ENCODE results near the gene RABGEF1.
"Not testable (repeated sequence)": the region's sequence is repeated elsewhere in the genome, so short reads cannot be mapped to it uniquely, and the experiment has no call there.

RABGEF1 gene

DNA sequence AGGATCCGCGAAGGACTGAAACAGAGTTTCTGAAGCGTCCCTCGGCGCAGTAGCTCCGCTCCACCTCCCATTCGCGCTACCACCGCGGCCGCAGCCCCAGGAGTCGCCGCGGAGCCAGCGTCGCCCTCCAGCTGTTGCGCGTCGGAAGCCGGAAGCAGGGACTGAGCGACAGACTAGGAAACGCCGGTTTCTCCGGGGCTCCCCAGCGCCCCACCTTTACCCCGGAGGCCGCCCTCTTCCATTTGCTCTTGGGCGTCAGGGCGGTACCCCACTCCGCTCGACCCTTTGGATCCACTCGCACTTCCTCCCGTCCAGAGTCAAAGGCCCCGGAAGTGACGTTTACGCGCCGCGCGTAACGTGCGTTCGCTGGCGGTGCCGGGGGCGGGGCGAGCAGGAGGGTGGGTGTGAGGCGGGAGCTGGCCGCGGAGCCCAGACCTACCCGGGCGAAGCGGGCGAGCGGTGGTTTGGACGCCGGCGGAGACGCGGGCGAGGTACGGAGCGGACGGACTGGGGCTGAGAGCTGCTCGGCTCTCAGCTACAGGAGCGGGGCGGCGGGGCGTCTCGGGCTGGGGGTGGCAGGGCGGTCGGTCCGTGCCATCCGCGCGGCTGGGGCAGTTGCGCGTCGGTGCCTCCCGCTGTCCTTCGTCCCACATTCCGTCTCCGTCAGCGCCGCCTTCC is at the start of gene RABGEF1:
Gene RABGEF1, plus strand, starts transcription at position 432 of the 678 bp plus-strand sequence. CDS start 31,167 bp downstream, outside the sequence.
- peak; percentile 88 for ATAC-seq
- TF ChIP-seq ESRRG (CRISPR knock-in tag; IDR thresholded peaks at IDR 0.05) (0 out of 2 replicates have a peak, but pooled peaks have one; percentile 45), SNAI2 (CRISPR knock-in tag; IDR thresholded peaks at IDR 0.05) (no peak)
- TF ChIP-seq, protein P1, sequence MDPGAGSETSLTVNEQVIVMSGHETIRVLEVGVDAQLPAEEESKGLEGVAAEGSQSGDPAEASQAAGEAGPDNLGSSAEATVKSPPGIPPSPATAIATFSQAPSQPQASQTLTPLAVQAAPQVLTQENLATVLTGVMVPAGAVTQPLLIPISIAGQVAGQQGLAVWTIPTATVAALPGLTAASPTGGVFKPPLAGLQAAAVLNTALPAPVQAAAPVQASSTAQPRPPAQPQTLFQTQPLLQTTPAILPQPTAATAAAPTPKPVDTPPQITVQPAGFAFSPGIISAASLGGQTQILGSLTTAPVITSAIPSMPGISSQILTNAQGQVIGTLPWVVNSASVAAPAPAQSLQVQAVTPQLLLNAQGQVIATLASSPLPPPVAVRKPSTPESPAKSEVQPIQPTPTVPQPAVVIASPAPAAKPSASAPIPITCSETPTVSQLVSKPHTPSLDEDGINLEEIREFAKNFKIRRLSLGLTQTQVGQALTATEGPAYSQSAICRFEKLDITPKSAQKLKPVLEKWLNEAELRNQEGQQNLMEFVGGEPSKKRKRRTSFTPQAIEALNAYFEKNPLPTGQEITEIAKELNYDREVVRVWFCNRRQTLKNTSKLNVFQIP (CRISPR knock-in tag; IDR thresholded peaks at IDR 0.05; ENCODE audit: borderline replicate concordance, low read depth): no peak
- TF ChIP-seq, protein P2, sequence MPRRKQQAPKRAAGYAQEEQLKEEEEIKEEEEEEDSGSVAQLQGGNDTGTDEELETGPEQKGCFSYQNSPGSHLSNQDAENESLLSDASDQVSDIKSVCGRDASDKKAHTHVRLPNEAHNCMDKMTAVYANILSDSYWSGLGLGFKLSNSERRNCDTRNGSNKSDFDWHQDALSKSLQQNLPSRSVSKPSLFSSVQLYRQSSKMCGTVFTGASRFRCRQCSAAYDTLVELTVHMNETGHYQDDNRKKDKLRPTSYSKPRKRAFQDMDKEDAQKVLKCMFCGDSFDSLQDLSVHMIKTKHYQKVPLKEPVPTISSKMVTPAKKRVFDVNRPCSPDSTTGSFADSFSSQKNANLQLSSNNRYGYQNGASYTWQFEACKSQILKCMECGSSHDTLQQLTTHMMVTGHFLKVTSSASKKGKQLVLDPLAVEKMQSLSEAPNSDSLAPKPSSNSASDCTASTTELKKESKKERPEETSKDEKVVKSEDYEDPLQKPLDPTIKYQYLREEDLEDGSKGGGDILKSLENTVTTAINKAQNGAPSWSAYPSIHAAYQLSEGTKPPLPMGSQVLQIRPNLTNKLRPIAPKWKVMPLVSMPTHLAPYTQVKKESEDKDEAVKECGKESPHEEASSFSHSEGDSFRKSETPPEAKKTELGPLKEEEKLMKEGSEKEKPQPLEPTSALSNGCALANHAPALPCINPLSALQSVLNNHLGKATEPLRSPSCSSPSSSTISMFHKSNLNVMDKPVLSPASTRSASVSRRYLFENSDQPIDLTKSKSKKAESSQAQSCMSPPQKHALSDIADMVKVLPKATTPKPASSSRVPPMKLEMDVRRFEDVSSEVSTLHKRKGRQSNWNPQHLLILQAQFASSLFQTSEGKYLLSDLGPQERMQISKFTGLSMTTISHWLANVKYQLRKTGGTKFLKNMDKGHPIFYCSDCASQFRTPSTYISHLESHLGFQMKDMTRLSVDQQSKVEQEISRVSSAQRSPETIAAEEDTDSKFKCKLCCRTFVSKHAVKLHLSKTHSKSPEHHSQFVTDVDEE (CRISPR knock-in tag; IDR thresholded peaks at IDR 0.05): 0 out of 2 replicates have a peak, but pooled peaks have one; percentile 22

DNA sequence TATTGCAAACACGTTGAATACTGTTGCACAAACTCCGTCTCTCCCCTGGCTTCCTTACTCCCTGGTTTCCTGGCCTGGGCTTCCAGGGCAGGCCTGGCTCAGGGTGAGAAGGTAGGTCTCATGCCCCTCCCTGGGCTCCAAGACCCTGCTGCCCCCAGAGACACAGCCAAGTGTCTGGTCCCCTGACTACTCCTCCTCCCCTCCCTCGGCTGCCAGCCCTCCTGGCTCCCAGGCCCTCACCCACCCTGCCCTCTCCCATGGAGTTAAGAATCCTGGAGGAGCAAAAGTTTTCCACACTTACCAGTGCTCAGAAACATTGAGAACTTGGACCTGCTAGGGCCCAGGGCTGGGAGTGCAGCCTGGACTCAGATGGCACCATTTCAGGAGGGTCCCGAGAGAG is 47.2 kb upstream of the RABGEF1 start:
- TF ChIP-seq ISL1 (CRISPR knock-in tag; IDR thresholded peaks at IDR 0.05): no peak
- no peak for ATAC-seq

DNA sequence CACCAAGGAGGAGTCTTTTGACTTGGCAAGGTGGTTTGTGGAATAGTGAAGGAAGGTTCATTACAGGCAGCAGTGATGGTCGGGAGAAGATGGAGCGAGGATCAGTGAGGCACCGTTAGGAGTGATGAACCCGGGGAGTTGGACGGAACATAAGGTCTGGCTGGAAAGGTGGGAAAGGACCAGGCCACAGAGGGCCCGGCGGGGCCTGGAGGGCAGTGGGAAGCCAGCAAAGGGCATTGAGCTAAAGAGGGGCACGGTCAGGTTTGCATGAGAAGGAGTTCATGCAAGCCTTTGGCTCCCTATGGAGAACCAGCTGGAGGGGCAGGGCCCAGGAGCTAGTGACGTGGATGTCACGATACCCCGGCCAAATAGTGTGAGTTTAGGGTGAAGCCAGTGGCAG is 46.2 kb upstream of the RABGEF1 start:
- no peak for ATAC-seq
- TF ChIP-seq SNAI2 (CRISPR knock-in tag; IDR thresholded peaks at IDR 0.05): no peak

DNA sequence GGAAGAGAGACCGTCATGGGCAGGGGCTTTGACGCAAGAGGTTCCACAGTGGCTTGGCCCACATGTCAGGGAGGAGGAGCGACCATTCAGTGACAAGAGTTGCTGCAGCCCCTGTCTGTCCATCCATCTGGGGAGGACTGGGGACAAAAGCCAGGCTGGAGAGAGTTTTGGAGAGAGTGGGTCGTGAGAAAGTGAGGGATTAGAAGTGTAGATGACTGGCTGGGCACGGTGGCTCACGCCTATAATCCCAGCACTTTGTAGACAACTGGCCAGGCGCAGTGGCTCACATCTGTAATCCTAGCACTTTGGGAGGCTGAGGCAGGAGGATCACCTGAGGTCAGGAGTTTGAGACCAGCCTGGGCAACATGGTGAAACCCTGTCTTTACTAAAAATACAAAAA is 45.1 kb upstream of the RABGEF1 start:
- ATAC-seq: not testable (repeated sequence)

DNA sequence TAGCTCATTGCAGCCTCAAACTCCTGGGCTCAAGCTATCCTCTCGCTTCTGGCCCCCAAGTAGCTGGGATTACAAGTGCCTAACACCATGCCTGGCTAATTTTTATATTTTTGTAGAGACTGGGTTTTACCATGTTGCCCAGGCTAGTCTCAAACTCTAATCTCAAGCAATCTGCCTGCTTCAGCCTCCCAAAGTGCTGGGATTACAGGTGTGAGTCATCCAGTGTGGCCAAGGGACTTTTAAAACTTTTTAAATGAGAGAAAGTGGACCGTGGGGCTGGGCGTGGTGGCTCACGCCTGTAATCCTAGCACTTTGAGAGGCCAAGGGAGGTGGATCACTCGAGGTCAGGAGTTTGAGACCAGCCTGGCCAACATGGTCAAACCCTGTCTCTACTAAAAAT is 44.4 kb upstream of the RABGEF1 start:
- not testable (repeated sequence) for ATAC-seq

DNA sequence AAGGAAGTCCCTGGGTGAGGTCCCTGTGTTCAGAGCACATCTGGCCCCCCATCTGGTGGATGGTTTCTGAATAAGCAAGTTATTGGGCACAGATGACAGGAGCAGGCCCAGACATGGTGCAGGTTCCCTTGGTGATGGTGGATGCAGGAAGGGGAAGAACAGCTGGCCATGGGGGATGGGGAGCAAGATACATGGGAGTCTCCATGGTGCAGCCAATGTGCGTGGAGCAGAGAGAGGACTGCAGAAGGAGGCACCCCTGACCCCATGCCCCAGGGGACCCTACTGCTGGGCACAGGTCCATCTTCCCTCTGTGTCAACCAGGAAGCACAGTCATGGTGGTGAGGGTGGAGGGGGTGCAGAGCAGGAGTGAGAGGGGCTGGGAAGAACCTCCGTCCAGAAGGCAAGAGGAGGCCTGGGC is 43.8 kb upstream of the RABGEF1 start:
- TF ChIP-seq BACH2 (CRISPR knock-in tag; IDR thresholded peaks at IDR 0.05; ENCODE audit: borderline replicate concordance): no peak
- peak; percentile 22; the same call in 1 of the 2 replicates for TF ChIP-seq TCF4 (CRISPR knock-in tag; IDR thresholded peaks at IDR 0.05; ENCODE audit: borderline replicate concordance)
- peak; percentile 22 for ATAC-seq

DNA sequence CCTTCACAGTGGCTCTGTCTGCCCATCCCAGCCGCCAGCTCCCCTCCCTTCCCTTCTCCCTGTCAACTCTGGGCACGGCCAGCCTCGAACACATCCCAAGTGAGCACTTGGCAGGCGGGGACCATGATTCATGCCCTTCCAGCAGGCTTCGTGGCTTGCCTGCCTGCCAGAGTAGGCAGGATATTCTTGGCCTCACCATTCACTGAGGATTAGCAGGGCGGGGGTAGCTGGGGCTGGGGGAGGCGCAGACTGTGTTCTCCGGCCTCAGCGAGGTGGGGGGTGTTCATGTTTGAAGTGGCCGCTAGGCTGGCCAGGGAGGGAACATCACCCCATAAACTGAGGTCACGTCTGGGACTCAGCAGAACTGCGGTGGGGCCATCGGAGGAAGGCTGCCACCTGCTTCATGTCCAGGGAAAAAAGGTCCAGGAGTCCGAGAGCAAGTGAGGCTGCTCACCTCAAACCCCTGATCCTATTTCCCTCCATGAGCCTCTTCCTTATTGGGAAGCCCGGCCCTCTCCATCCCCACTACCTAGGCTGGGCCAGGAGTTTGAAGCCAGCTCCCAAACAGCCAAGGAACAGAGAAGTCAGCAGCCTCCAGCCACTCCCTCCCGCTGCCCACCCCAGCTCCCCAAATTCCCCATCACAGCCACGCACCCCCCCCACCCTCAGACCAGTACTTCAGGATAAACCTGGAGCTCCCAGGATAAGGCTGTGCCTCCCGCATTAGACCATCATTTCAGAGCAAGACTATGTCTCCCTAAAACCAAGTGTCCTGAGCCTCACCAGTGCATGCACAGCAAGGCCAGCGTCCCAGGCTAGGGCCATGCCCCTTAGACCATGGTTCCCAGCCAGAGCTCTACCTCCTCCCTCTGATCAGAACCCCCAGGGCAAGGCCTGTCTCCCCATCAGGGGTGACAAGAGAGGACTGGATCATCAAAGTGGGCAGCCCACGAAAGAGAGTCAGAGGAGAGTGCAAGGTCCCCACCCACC is 42.8 kb upstream of the RABGEF1 start:
- TF ChIP-seq RARB (CRISPR knock-in tag; IDR thresholded peaks at IDR 0.05): no peak
- ATAC-seq: peak; percentile 86

DNA sequence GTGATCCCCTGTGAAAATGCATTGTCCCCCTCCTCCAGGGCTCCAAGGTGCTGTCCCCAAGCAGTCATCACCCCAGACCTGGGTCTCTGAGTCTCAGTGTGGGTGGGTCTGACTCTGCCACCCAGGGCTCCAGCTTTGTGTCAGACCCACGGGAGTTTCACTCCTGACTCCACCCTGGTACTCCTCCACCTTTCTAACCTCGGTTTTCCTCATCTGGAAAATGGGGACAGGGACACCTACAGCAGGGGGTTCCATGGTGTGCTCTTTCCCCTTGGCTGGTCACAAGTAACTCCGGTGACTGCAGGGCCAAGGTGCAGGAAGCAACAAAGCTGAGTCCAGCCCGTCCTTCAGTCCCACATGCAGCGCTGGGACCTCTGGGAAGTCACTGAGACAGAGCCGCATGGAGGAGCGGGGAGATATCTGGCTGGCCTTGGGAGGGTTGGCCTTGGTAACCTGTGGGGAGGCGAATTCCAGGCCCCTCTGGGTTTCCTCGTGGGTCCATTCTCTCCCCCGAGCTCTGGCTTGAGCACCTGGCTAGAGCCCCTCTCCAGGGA is 41.8 kb upstream of the RABGEF1 start:
- no peak for ATAC-seq
- TF ChIP-seq ZFP30 (CRISPR knock-in tag; IDR thresholded peaks at IDR 0.05): no peak
- TF ChIP-seq ZFP3 (CRISPR knock-in tag; IDR thresholded peaks at IDR 0.05): no peak
- TF ChIP-seq OSR1 (CRISPR knock-in tag; IDR thresholded peaks at IDR 0.05): no peak
- TF ChIP-seq ZC3H10 (CRISPR knock-in tag; IDR thresholded peaks at IDR 0.05): no peak
- TF ChIP-seq PPARA (CRISPR knock-in tag; IDR thresholded peaks at IDR 0.05; ENCODE audit: borderline replicate concordance): no peak
- TF ChIP-seq ESRRG (CRISPR knock-in tag; IDR thresholded peaks at IDR 0.05): no peak
- no peak for TF ChIP-seq ZNF565 (CRISPR knock-in tag; conservative IDR thresholded peaks at IDR 0.05; ENCODE audit: low read depth)
- no peak for TF ChIP-seq CSDC2 (CRISPR knock-in tag; IDR thresholded peaks at IDR 0.05)
- no peak for TF ChIP-seq ARNTL (CRISPR knock-in tag; IDR thresholded peaks at IDR 0.05; ENCODE audit: borderline replicate concordance, low read depth)
- no peak for TF ChIP-seq RARB (CRISPR knock-in tag; IDR thresholded peaks at IDR 0.05)
